GM23338 (cell line): ENCODE measurements around the gene OCA2. TPM values are rescaled to one million over a fixed set of nuclear protein-coding genes. Genes with fewer than 3 reads are reported as not detected.

Experiments
- ATAC-seq: fragments of 200-7000 bp; cut with Tn5 transposase; 3 replicates; pipeline ENCODE4 v1.9.1; 2020
- DNase-seq: peaks from one replicate; pipeline ENCODE4 v3.0.0-alpha.2; 2015; ENCODE audit warnings: low spot score
- H2AFZ ChIP-seq: fragments of 200-600 bp; sonication (generic); 2 replicates; pipeline ENCODE4 v1.8.0; 2016; ENCODE audit warnings: antibody characterized with exemption, mild to moderate bottlenecking, moderate library complexity
- H3F3A ChIP-seq: fragments of 200-600 bp; sonication (generic); replicated peaks from 2 replicates; pipeline ENCODE4 v1.8.0; 2017; ENCODE audit warnings: antibody characterized with exemption, mixed run types, low read depth
- H3K27ac ChIP-seq: fragments of 200-600 bp; sonication (generic); 2 replicates; pipeline ENCODE4 v1.6.1; 2016; ENCODE audit warnings: low read depth
- H3K27me3 ChIP-seq: fragments of 200-600 bp; sonication (generic); 2 replicates; pipeline ENCODE4 v1.8.0; 2016; ENCODE audit warnings: mild to moderate bottlenecking, mixed run types, moderate library complexity; ENCODE audit not compliant: insufficient read depth
- H3K36me3 ChIP-seq: fragments of 200-600 bp; sonication (generic); 2 replicates; pipeline ENCODE4 v1.8.0; 2016; ENCODE audit warnings: mild to moderate bottlenecking; ENCODE audit not compliant: insufficient read depth
- H3K4me1 ChIP-seq: fragments of 200-600 bp; sonication (generic); 2 replicates; pipeline ENCODE4 v1.8.0; 2016; ENCODE audit warnings: mild to moderate bottlenecking, moderate library complexity; ENCODE audit not compliant: insufficient read depth
- H3K4me2 ChIP-seq: fragments of 200-600 bp; sonication (generic); 2 replicates; pipeline ENCODE4 v1.7.1; 2017; ENCODE audit warnings: mixed run types
- H3K4me3 ChIP-seq: fragments of 200-600 bp; sonication (generic); 2 replicates; pipeline ENCODE4 v1.6.1; 2016; ENCODE audit warnings: mixed run types
- H3K79me2 ChIP-seq: fragments of 200-600 bp; sonication (generic); replicated peaks from 2 replicates; pipeline ENCODE4 v1.8.0; 2017; ENCODE audit warnings: mild to moderate bottlenecking; ENCODE audit not compliant: insufficient read depth
- H3K9me2 ChIP-seq: fragments of 200-600 bp; sonication (generic); 2 replicates; pipeline ENCODE4 v1.8.0; 2017; ENCODE audit not compliant: insufficient read depth
- H4K20me1 ChIP-seq: fragments of 200-600 bp; sonication (generic); replicated peaks from 2 replicates; pipeline ENCODE4 v1.8.0; 2017; ENCODE audit warnings: mild to moderate bottlenecking; ENCODE audit not compliant: insufficient read depth
- H3K27ac Mint-ChIP-seq: 2 replicates; pipeline ENCODE4 v1.8.0; 2020; ENCODE audit warnings: inconsistent platforms, mild to moderate bottlenecking, moderate library complexity, mixed read lengths
- H3K27me3 Mint-ChIP-seq: 3 replicates; pipeline ENCODE4 v1.8.0; 2022; ENCODE audit warnings: low read depth, mild to moderate bottlenecking, moderate library complexity, mixed read lengths, inconsistent platforms; ENCODE audit not compliant: insufficient read depth, poor library complexity
- H3K36me3 Mint-ChIP-seq: 3 replicates; pipeline ENCODE4 v1.8.0; 2021; ENCODE audit warnings: low read depth, mild to moderate bottlenecking, inconsistent platforms, moderate library complexity, mixed read lengths
- H3K4me1 Mint-ChIP-seq: 3 replicates; pipeline ENCODE4 v1.8.0; 2020; ENCODE audit warnings: mild to moderate bottlenecking, inconsistent platforms, mixed read lengths
- H3K4me3 Mint-ChIP-seq: 3 replicates; pipeline ENCODE4 v1.8.0; 2021; ENCODE audit warnings: moderate library complexity, mild to moderate bottlenecking, inconsistent platforms, mixed read lengths
- H3K9me3 Mint-ChIP-seq: 3 replicates; pipeline ENCODE4 v1.8.0; 2020; ENCODE audit warnings: moderate library complexity, mild to moderate bottlenecking, inconsistent platforms, mixed read lengths
- CREB1 ChIP-seq: fragments of 250-450 bp; sonication (Bioruptor Pico); IDR thresholded peaks from 2 replicates; pipeline ENCODE4 v1.5.0; 2020; ENCODE audit warnings: low read depth, mild to moderate bottlenecking, moderate library complexity
- EZH2 ChIP-seq: fragments of 200-600 bp; sonication (generic); IDR thresholded peaks from one replicate; pipeline ENCODE4 v1.8.0; 2017; ENCODE audit warnings: antibody characterized with exemption, mild to moderate bottlenecking, low read depth; ENCODE audit not compliant: unreplicated experiment
- EZH2phosphoT487 ChIP-seq: fragments of 200-600 bp; sonication (generic); IDR thresholded peaks from one replicate; pipeline ENCODE4 v1.8.1; 2018; ENCODE audit warnings: antibody characterized with exemption; ENCODE audit not compliant: unreplicated experiment
- JUNB ChIP-seq: IDR thresholded peaks from one replicate; pipeline ENCODE4 v1.6.1; 2016; ENCODE audit warnings: antibody characterized with exemption; ENCODE audit not compliant: unreplicated experiment
- NANOG ChIP-seq: IDR thresholded peaks from 2 replicates; pipeline ENCODE4 v1.6.1; 2016; ENCODE audit warnings: antibody characterized with exemption, borderline replicate concordance
- POLR2AphosphoS5 ChIP-seq: IDR thresholded peaks from 2 replicates; pipeline ENCODE4 v1.6.1; 2016; ENCODE audit warnings: antibody characterized with exemption, low read depth
- STAT1 ChIP-seq: IDR thresholded peaks from one replicate; pipeline ENCODE4 v1.6.1; 2016; ENCODE audit warnings: antibody characterized with exemption; ENCODE audit not compliant: unreplicated experiment
- ZNF114 ChIP-seq: fragments of 250-450 bp; sonication (Bioruptor Pico); IDR thresholded peaks from 2 replicates; pipeline ENCODE4 v1.5.0; 2020; ENCODE audit warnings: mild to moderate bottlenecking, moderate library complexity
- ZNF331 ChIP-seq: fragments of 250-450 bp; sonication (Bioruptor Pico); IDR thresholded peaks from 2 replicates; pipeline ENCODE4 v1.5.0; 2020; ENCODE audit warnings: low read depth, mild to moderate bottlenecking, moderate library complexity
- polyA plus RNA-seq: library from polyadenylated mRNA; unstranded; fragments of >200 nt; fragmentation: Nextera tagmentation; extraction: Ambion mirVana; gene quantifications from 2 replicates; pipeline ENCODE4 v1.2.1, GENCODE V29; 2016
- total RNA-seq: library from RNA; depleted of rRNA; stranded (reverse); fragments of >200 nt; shearing (Covaris generic); gene quantifications from 2 replicates; pipeline ENCODE4 v1.2.3, GENCODE V29; 2014
- TF ChIP-seq, protein P1 (sequence below): IDR thresholded peaks from one replicate; pipeline ENCODE4 v1.6.1; 2018; ENCODE audit warnings: antibody characterized with exemption; ENCODE audit not compliant: unreplicated experiment
- TF ChIP-seq, protein P2 (sequence below), 2 experiments: fragments of 200-600 bp in 1 of 2; sonication (generic) in 1 of 2; conservative IDR thresholded peaks; 2 replicates each; pipeline versions ENCODE4 v1.5.1 to v1.6.1; 2016 to 2017; ENCODE audit warnings: antibody characterized with exemption in 2 of 2, low read depth in 2 of 2, mild to moderate bottlenecking in 2 of 2, moderate library complexity in 1 of 2

Gene OCA2
- total and polyA plus RNA-seq, 2 experiments from 2014 or later: 0.40 to 0.69 TPM

DNA sequence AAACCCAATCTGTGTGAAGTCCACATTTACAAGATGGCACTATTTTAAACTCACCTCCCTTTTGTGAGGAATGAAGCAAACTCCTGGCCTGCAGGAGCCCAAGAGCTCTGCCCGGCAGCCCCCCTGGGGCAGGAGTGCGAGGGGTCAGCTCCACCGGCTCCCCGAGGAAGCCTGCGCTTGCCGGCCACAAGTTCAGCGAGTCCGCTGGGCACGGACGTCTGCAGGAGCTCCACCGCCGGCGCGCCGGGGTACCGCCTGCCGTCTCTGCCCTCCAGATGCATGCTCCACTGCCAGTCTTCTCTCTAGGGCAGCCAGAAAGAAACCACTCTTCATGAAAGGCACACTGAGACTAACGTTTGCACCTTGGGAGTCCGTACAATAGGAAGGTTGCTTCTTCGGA, 17.5 kb downstream of the OCA2 start:
- Histone ChIP-seq H3F3A (no peaks in the 10 kb centered on the region), H3K4me3 (no peak overlapping the region), H4K20me1 (no peaks in the 10 kb centered on the region), H3K27ac (no peak overlapping the region), H3K9me2 (no peaks in the 10 kb centered on the region), H2AFZ (no peak overlapping the region), H3K4me1 (0 out of 2 replicates have a peak, but pooled peaks cover 5% of the 10 kb centered on the region), H3K27me3 (no peaks in the 10 kb centered on the region), H3K4me2 (no peak overlapping the region), H3K36me3 (no peaks in the 10 kb centered on the region), H3K79me2 (no peaks in the 10 kb centered on the region)
- TF ChIP-seq EZH2phosphoT487 (no peak), ZNF331 (CRISPR knock-in tag) (no peak), EZH2 (no peak), ZNF114 (CRISPR knock-in tag) (no peak), CREB1 (CRISPR knock-in tag) (no peak), JUNB (no peak), NANOG (no peak), POLR2AphosphoS5 (no peak), STAT1 (no peak)
- TF ChIP-seq, protein P1, sequence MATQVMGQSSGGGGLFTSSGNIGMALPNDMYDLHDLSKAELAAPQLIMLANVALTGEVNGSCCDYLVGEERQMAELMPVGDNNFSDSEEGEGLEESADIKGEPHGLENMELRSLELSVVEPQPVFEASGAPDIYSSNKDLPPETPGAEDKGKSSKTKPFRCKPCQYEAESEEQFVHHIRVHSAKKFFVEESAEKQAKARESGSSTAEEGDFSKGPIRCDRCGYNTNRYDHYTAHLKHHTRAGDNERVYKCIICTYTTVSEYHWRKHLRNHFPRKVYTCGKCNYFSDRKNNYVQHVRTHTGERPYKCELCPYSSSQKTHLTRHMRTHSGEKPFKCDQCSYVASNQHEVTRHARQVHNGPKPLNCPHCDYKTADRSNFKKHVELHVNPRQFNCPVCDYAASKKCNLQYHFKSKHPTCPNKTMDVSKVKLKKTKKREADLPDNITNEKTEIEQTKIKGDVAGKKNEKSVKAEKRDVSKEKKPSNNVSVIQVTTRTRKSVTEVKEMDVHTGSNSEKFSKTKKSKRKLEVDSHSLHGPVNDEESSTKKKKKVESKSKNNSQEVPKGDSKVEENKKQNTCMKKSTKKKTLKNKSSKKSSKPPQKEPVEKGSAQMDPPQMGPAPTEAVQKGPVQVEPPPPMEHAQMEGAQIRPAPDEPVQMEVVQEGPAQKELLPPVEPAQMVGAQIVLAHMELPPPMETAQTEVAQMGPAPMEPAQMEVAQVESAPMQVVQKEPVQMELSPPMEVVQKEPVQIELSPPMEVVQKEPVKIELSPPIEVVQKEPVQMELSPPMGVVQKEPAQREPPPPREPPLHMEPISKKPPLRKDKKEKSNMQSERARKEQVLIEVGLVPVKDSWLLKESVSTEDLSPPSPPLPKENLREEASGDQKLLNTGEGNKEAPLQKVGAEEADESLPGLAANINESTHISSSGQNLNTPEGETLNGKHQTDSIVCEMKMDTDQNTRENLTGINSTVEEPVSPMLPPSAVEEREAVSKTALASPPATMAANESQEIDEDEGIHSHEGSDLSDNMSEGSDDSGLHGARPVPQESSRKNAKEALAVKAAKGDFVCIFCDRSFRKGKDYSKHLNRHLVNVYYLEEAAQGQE: no peak
- TF ChIP-seq, protein P2, sequence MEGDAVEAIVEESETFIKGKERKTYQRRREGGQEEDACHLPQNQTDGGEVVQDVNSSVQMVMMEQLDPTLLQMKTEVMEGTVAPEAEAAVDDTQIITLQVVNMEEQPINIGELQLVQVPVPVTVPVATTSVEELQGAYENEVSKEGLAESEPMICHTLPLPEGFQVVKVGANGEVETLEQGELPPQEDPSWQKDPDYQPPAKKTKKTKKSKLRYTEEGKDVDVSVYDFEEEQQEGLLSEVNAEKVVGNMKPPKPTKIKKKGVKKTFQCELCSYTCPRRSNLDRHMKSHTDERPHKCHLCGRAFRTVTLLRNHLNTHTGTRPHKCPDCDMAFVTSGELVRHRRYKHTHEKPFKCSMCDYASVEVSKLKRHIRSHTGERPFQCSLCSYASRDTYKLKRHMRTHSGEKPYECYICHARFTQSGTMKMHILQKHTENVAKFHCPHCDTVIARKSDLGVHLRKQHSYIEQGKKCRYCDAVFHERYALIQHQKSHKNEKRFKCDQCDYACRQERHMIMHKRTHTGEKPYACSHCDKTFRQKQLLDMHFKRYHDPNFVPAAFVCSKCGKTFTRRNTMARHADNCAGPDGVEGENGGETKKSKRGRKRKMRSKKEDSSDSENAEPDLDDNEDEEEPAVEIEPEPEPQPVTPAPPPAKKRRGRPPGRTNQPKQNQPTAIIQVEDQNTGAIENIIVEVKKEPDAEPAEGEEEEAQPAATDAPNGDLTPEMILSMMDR (conservative IDR thresholded peaks at IDR 0.05; ENCODE audit: low read depth in 2 of 2): no peak
- Mint-ChIP-seq H3K4me3 (no peak overlapping the region), H3K36me3 (no peaks in the 10 kb centered on the region), H3K9me3 (peaks cover 4% of the 10 kb centered on the region; the same call in 2 of the 3 replicates), H3K27ac (no peak overlapping the region), H3K4me1 (peaks cover 9% of the 10 kb centered on the region; the same call in 2 of the 3 replicates), H3K27me3 (peaks cover 2% of the 10 kb centered on the region)
- no peak for DNase-seq
- ATAC-seq: no peak

DNA sequence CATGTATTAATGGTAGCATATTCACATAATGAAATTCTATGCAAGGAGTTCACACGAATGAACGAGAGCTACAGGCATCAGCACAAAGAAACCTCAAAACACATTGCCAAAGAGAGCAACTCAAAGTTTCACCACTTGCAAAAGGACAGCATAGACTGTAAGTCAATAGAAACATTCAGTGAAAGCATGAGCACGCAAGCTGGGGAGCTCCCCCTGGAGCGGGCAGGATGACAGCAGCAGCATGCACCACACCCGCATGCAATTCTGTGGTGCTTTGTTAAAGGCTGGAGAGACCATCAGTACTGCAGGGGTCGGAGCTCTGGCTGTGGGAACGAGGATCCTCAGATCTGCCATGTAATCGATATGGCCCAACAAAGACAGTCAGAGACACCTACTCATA, 18.7 kb downstream of the OCA2 start:
- peaks cover 4% of the 10 kb centered on the region; the same call in 1 of the 3 replicates for H3K9me3 Mint-ChIP-seq
- Histone ChIP-seq H3F3A (no peaks in the 10 kb centered on the region), H4K20me1 (no peaks in the 10 kb centered on the region), H2AFZ (no peak overlapping the region; the same call in 1 of the 2 replicates), H3K9me2 (no peaks in the 10 kb centered on the region), H3K4me2 (no peak overlapping the region), H3K79me2 (no peaks in the 10 kb centered on the region), H3K4me1 (0 out of 2 replicates have a peak, but pooled peaks cover 5% of the 10 kb centered on the region), H3K27ac (no peak overlapping the region), H3K4me3 (no peak overlapping the region), H3K27me3 (no peaks in the 10 kb centered on the region), H3K36me3 (no peaks in the 10 kb centered on the region)
- DNase-seq: peak; percentile 53
- peaks cover 2% of the 10 kb centered on the region for H3K27me3 Mint-ChIP-seq
- ATAC-seq: peak; percentile 91
- peaks cover 9% of the 10 kb centered on the region; the same call in 2 of the 3 replicates for H3K4me1 Mint-ChIP-seq
- H3K36me3 Mint-ChIP-seq: no peaks in the 10 kb centered on the region
- no peak overlapping the region for H3K4me3 Mint-ChIP-seq
- H3K27ac Mint-ChIP-seq: no peak overlapping the region
- TF ChIP-seq ZNF331 (CRISPR knock-in tag) (no peak), CREB1 (CRISPR knock-in tag) (no peak), NANOG (no peak), ZNF114 (CRISPR knock-in tag) (no peak), EZH2phosphoT487 (no peak), STAT1 (no peak)
